OCI-LY3 (cell line): Measurements from ENCODE around the gene TUBA8.
"Not testable (repeated sequence)": the region's sequence is repeated elsewhere in the genome, so short reads cannot be mapped to it uniquely, and the experiment has no call there.

Experiments used
- H2AFZ ChIP-seq: fragments of 200-600, 300-600 bp; shearing (Covaris generic); 2 replicates; pipeline ENCODE4 v1.6.0; 2014; ENCODE audit warnings: antibody characterized with exemption, low read depth, low read length
- H3K27ac ChIP-seq: fragments of 200-600, 300-600 bp; sonication (generic); 2 replicates; pipeline ENCODE4 v1.5.1; 2014; ENCODE audit warnings: mild to moderate bottlenecking, low read length, moderate library complexity, mixed read lengths
- H3K27me3 ChIP-seq: fragments of 200-600, 300-600 bp; sonication (generic); 2 replicates; pipeline ENCODE4 v1.6.1; 2014; ENCODE audit warnings: low read depth, low read length, mixed read lengths
- H3K36me3 ChIP-seq: fragments of 200-600, 300-600 bp; sonication (generic); replicated peaks from 2 replicates; pipeline ENCODE3; 2014; ENCODE audit warnings: low read depth, low read length, mixed read lengths
- H3K4me1 ChIP-seq: fragments of 300-600, 200-600 bp; sonication (generic); 2 replicates; pipeline ENCODE4 v1.6.1; 2014; ENCODE audit warnings: low read length, mixed read lengths
- H3K4me2 ChIP-seq: fragments of 200-600, 300-600 bp; sonication (generic); 2 replicates; pipeline ENCODE4 v1.6.1; 2014; ENCODE audit warnings: low read length, mixed read lengths
- H3K4me3 ChIP-seq: fragments of 300-600, 200-600 bp; sonication (generic); 2 replicates; pipeline ENCODE4 v1.5.1; 2014; ENCODE audit warnings: antibody characterized with exemption, mild to moderate bottlenecking, low read length, moderate library complexity
- H3K79me2 ChIP-seq: fragments of 300-600, 200-600 bp; shearing (Covaris generic); 2 replicates; pipeline ENCODE4 v1.6.1; 2014; ENCODE audit warnings: mild to moderate bottlenecking, low read length, mixed read lengths
- H3K9ac ChIP-seq: fragments of 300-600, 200-600 bp; shearing (Covaris generic); 2 replicates; pipeline ENCODE4 v1.6.0; 2014; ENCODE audit warnings: mild to moderate bottlenecking, low read length, moderate library complexity
- H3K9me3 ChIP-seq: fragments of 200-600, 300-600 bp; shearing (Covaris generic); 2 replicates; pipeline ENCODE4 v1.6.1; 2014; ENCODE audit warnings: low read length, mixed read lengths; ENCODE audit not compliant: insufficient read depth
- H4K20me1 ChIP-seq: fragments of 200-600, 300-600 bp; sonication (generic); 2 replicates; pipeline ENCODE4 v1.6.1; 2016; ENCODE audit warnings: low read length, mixed read lengths; ENCODE audit not compliant: insufficient read depth
- EZH2phosphoT487 ChIP-seq: fragments of 200-600 bp; shearing (Covaris generic); IDR thresholded peaks from 2 replicates; pipeline ENCODE4 v1.6.1; 2018; ENCODE audit warnings: antibody characterized with exemption, mixed run types, low read depth
- TF ChIP-seq, protein P1 (sequence below): fragments of 200-600, 300-600 bp; sonication (generic); IDR thresholded peaks from 2 replicates; pipeline ENCODE4 v1.5.1; 2014; ENCODE audit warnings: antibody characterized with exemption, low read length, low read depth

The TUBA8 gene

DNA sequence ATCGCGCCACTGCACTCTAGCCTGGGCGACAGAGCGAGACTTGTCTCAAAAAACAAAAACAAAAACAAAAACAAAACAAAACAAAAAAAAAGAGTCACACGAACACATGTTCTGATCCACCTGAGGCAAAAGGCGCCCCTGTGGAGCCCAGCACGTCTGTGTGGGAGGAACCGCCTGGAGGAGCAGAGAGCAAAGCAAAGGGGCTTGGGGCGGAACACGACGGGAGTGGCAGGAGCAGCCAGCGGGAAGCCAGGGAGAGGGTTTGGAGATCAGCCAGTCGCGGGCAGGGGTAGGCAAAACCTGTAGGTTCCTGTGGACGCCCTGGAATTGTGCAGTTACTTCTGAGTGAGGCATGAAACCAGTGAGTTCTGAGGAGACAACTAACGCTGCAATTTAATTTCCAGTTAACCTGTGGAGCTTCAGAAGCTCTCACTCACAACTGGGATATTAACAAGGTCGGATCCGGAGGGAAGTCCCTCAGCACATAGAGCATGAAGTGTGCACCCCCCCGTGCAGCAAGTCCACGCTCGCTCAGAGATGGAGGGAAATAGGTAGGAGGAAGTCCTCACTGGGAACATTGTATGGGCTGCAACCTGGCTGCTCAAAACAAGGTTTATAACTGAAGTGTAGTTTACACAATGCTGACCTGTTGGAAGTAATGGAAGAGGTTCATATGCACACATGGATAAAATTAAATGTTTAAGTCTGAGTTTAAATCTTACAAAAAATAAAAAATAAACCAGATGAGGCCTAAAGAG, 26.1 kb downstream of the TUBA8 start:
- Histone ChIP-seq H3K9ac (no peak overlapping the region), H3K79me2 (no peaks in the 10 kb centered on the region), H3K4me3 (no peak overlapping the region), H3K4me1 (no peaks in the 10 kb centered on the region), H4K20me1 (no peaks in the 10 kb centered on the region), H3K27ac (no peak overlapping the region), H3K4me2 (no peak overlapping the region), H3K9me3 (no peaks in the 10 kb centered on the region), H2AFZ (no peak overlapping the region), H3K27me3 (no peaks in the 10 kb centered on the region), H3K36me3 (no peaks in the 10 kb centered on the region)
- no peak for TF ChIP-seq EZH2phosphoT487
- TF ChIP-seq, protein P1, sequence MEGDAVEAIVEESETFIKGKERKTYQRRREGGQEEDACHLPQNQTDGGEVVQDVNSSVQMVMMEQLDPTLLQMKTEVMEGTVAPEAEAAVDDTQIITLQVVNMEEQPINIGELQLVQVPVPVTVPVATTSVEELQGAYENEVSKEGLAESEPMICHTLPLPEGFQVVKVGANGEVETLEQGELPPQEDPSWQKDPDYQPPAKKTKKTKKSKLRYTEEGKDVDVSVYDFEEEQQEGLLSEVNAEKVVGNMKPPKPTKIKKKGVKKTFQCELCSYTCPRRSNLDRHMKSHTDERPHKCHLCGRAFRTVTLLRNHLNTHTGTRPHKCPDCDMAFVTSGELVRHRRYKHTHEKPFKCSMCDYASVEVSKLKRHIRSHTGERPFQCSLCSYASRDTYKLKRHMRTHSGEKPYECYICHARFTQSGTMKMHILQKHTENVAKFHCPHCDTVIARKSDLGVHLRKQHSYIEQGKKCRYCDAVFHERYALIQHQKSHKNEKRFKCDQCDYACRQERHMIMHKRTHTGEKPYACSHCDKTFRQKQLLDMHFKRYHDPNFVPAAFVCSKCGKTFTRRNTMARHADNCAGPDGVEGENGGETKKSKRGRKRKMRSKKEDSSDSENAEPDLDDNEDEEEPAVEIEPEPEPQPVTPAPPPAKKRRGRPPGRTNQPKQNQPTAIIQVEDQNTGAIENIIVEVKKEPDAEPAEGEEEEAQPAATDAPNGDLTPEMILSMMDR = no peak

DNA sequence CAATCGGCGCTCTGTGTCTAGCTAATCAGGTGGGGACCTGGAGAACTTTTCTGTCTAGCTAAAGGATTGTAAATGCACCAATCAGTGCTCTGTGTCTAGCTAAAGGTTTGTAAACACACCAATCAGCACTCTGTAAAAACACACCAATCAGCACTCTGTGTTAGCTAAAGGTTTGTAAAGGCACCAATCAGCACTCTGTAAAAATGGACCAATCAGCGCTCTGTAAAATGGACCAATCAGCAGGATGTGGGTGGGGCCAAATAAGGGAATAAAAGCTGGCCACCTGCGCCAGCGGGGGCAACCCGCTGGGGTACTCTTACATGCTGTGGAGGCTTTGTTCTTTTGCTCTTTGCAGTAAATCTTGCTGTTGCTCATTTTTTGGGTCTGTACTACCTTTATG, 30.4 kb downstream of the TUBA8 start:
- H3K4me1 ChIP-seq, H3K4me3 ChIP-seq, H3K9ac ChIP-seq, H3K4me2 ChIP-seq, H4K20me1 ChIP-seq, H3K27ac ChIP-seq, H3K9me3 ChIP-seq, H3K36me3 ChIP-seq, H3K79me2 ChIP-seq, H3K27me3 ChIP-seq, H2AFZ ChIP-seq: not testable (repeated sequence)

DNA sequence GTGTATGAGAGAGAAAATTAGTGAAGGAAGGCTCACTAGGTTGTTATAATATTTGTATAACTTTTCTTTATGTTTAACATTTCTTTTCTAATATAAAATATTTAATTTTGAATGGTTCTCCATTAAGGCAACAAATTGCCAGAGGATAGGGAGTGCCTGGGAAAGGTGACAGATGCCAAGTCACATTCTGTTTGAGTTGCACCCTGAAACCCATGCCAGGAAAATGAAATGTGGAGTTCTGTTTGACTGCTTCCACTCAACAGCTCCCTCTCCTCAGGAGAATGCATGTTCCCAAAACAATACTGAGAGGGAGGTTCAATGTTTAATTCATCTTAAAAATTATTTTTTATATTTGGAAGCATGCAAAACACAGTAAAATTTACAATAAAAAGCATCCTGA, 33.5 kb downstream of the TUBA8 start:
- Histone ChIP-seq H4K20me1 (no peaks in the 10 kb centered on the region), H3K4me3 (no peak overlapping the region), H3K9ac (no peak overlapping the region), H3K79me2 (no peaks in the 10 kb centered on the region), H2AFZ (no peak overlapping the region), H3K27ac (no peak overlapping the region), H3K4me2 (no peak overlapping the region), H3K4me1 (no peaks in the 10 kb centered on the region), H3K9me3 (no peaks in the 10 kb centered on the region), H3K27me3 (peaks cover 5% of the 10 kb centered on the region; the same call in 1 of the 2 replicates), H3K36me3 (no peaks in the 10 kb centered on the region)
- no peak for TF ChIP-seq EZH2phosphoT487
- TF ChIP-seq, protein P1 = no peak

DNA sequence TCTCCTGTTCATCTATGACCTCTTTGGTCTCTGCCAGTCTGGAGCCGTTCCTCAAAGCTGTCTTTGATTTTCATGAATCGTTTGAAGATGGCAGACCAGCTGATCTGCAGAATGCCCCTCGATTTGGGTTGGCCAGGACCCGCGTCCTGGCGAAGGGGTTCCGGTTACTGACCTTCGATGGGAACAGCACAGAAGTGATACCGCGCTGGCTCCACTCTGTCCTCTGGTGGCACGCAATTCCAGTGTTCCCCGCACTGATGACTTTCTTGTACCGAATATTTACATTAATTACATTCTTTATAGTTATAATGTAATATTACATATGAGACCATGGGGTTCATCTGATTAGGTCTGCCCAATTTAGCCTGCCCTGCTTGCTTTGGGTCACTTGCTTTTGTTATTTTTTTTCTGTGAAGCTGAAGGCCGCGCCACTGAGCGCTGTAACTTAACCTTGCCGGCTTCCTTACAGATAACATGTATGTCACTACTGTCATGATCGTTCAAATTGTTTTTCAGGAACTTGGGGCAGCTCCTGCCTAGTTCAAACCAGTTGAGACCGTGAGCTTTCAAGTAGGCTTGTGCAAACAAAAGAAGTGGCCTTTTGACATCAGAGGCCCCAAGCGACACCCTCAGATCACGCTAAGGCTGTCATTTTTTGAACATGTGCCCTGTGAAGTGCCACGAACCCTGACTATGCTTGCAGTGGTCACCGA, 35.2 kb downstream of the TUBA8 start:
- Histone ChIP-seq H3K9me3 (no peaks in the 10 kb centered on the region), H3K79me2 (no peaks in the 10 kb centered on the region), H3K9ac (no peak overlapping the region), H2AFZ (no peak overlapping the region), H3K4me1 (peaks cover 2% of the 10 kb centered on the region; the same call in 1 of the 2 replicates), H4K20me1 (no peaks in the 10 kb centered on the region), H3K27me3 (peaks cover 6% of the 10 kb centered on the region; the same call in 1 of the 2 replicates), H3K27ac (no peak overlapping the region), H3K4me2 (no peak overlapping the region), H3K36me3 (no peaks in the 10 kb centered on the region), H3K4me3 (no peak overlapping the region)
- TF ChIP-seq EZH2phosphoT487 = no peak
- TF ChIP-seq, protein P1 = no peak
